K562 treated with DMSO at 1 percent for 4 hours (cell line): ENCODE results near the gene GMPR. TPM values are rescaled to one million over a fixed set of nuclear protein-coding genes. Genes with fewer than 3 reads are reported as not detected.

Experiments used
- total RNA-seq: library from RNA; unstranded; fragments of 300-600 nt; gene quantifications from 2 replicates; pipeline ENCODE4 v1.2.3, GENCODE V29; 2022; ENCODE audit not compliant: insufficient read depth

GMPR gene
- total RNA-seq = 74.6 and 105 TPM in 2 replicates

GRCh38 chr6:16238057-16238962 is at the start of gene GMPR:
TSS of gene GMPR (plus strand) at chr6:16238587. CDS start at chr6:16238694, 107 bp downstream.

Other genes with a start within 250 kb of the GMPR start
- 34.6 and 44.6 TPM in 2 replicates for gene MYLIP, start 109.5 kb upstream of the GMPR start, total RNA-seq